Ishikawa (cell line): ENCODE results near the gene TTC39A.

Source experiments
- CEBPB ChIP-seq: IDR thresholded peaks from 2 replicates; pipeline ENCODE4 v1.6.1; 2012
- CREB1 ChIP-seq: IDR thresholded peaks from 2 replicates; pipeline ENCODE4 v1.6.1; 2012; ENCODE audit warnings: low read depth
- EGR1 ChIP-seq: IDR thresholded peaks from 2 replicates; pipeline ENCODE4 v1.6.1; 2012
- EP300 ChIP-seq: IDR thresholded peaks from 2 replicates; pipeline ENCODE4 v1.6.1; 2012; ENCODE audit warnings: borderline replicate concordance
- FOXM1 ChIP-seq: IDR thresholded peaks from 2 replicates; pipeline ENCODE4 v1.6.1; 2012; ENCODE audit warnings: low read depth, borderline replicate concordance
- NFIC ChIP-seq: IDR thresholded peaks from 2 replicates; pipeline ENCODE4 v1.6.1; 2012
- RAD21 ChIP-seq: IDR thresholded peaks from 2 replicates; pipeline ENCODE4 v1.6.1; 2012; ENCODE audit warnings: low read depth
- TAF1 ChIP-seq: IDR thresholded peaks from 2 replicates; pipeline ENCODE4 v1.6.1; 2012; ENCODE audit warnings: low read depth, mild to moderate bottlenecking
- TCF12 ChIP-seq: IDR thresholded peaks from 2 replicates; pipeline ENCODE4 v1.6.1; 2012; ENCODE audit warnings: low read depth
- TEAD4 ChIP-seq: IDR thresholded peaks from 2 replicates; pipeline ENCODE4 v1.6.1; 2012
- YY1 ChIP-seq: IDR thresholded peaks from 2 replicates; pipeline ENCODE4 v1.6.1; 2012; ENCODE audit warnings: low read depth
- ZBTB7A ChIP-seq: IDR thresholded peaks from 2 replicates; pipeline ENCODE4 v1.6.1; 2012; ENCODE audit warnings: low read depth
- TF ChIP-seq, protein P1 (sequence below): IDR thresholded peaks from 2 replicates; pipeline ENCODE4 v1.6.1; 2012; ENCODE audit warnings: low read depth, mild to moderate bottlenecking
- TF ChIP-seq, protein P2 (sequence below): IDR thresholded peaks from 2 replicates; pipeline ENCODE4 v1.6.1; 2012
- TF ChIP-seq, protein P3 (sequence below): IDR thresholded peaks from 2 replicates; pipeline ENCODE4 v1.6.1; 2012

The TTC39A gene

DNA sequence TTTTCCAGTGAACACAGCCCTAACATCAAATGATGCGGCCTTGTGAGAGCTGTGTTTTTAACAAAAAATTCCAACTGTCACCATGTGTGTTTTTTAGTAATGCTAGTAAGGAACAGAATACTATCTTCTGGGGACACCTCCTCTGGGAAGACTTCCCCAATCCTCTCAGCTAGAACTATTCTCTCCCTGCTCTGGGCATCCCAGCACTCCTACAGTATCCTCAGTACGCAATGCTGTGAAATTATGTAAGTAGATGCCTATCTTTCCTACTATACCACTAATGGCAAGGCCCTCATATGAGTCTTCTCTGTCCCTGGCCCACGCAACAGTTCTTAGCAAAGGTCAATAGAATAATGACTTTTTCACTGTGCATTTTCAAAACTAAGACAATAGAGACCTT is 19.5 kb upstream of the TTC39A start:
- no peak for TF ChIP-seq EGR1
- no peak for TF ChIP-seq EP300
- TF ChIP-seq YY1 = no peak
- no peak for TF ChIP-seq FOXM1
- TF ChIP-seq RAD21 = no peak
- TF ChIP-seq CREB1 = no peak
- TF ChIP-seq, protein P1, sequence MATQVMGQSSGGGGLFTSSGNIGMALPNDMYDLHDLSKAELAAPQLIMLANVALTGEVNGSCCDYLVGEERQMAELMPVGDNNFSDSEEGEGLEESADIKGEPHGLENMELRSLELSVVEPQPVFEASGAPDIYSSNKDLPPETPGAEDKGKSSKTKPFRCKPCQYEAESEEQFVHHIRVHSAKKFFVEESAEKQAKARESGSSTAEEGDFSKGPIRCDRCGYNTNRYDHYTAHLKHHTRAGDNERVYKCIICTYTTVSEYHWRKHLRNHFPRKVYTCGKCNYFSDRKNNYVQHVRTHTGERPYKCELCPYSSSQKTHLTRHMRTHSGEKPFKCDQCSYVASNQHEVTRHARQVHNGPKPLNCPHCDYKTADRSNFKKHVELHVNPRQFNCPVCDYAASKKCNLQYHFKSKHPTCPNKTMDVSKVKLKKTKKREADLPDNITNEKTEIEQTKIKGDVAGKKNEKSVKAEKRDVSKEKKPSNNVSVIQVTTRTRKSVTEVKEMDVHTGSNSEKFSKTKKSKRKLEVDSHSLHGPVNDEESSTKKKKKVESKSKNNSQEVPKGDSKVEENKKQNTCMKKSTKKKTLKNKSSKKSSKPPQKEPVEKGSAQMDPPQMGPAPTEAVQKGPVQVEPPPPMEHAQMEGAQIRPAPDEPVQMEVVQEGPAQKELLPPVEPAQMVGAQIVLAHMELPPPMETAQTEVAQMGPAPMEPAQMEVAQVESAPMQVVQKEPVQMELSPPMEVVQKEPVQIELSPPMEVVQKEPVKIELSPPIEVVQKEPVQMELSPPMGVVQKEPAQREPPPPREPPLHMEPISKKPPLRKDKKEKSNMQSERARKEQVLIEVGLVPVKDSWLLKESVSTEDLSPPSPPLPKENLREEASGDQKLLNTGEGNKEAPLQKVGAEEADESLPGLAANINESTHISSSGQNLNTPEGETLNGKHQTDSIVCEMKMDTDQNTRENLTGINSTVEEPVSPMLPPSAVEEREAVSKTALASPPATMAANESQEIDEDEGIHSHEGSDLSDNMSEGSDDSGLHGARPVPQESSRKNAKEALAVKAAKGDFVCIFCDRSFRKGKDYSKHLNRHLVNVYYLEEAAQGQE = no peak
- TF ChIP-seq TAF1 = no peak
- TF ChIP-seq ZBTB7A = no peak

DNA sequence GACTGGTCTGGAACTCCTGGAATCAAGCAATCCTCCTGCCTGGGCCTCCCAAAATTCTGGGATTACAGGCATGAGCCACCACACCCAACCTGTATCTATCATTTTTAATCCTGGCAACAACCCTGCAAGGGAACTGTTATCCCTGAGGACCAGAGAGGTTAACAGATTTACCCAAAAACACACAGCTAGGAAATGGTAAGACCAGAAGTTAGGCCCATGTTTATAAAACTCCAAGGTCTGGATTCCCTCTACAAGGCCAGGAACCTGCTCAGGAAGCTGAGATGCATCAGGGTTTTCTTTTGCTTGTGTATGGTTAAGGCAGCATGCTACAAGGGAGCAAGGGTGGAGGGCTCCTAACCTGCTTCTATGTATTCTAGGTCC is 17.8 kb upstream of the TTC39A start:
- TF ChIP-seq TEAD4 = no peak
- TF ChIP-seq, protein P2, sequence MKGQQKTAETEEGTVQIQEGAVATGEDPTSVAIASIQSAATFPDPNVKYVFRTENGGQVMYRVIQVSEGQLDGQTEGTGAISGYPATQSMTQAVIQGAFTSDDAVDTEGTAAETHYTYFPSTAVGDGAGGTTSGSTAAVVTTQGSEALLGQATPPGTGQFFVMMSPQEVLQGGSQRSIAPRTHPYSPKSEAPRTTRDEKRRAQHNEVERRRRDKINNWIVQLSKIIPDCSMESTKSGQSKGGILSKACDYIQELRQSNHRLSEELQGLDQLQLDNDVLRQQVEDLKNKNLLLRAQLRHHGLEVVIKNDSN = no peak
- TF ChIP-seq, protein P1 = no peak
- TF ChIP-seq CEBPB = no peak
- TF ChIP-seq FOXM1 = no peak
- no peak for TF ChIP-seq TCF12
- TF ChIP-seq RAD21 = no peak
- no peak for TF ChIP-seq EGR1
- no peak for TF ChIP-seq NFIC
- no peak for TF ChIP-seq CREB1
- TF ChIP-seq EP300 = no peak
- no peak for TF ChIP-seq YY1
- TF ChIP-seq, protein P3, sequence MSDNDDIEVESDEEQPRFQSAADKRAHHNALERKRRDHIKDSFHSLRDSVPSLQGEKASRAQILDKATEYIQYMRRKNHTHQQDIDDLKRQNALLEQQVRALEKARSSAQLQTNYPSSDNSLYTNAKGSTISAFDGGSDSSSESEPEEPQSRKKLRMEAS = no peak
- no peak for TF ChIP-seq ZBTB7A
- no peak for TF ChIP-seq TAF1

DNA sequence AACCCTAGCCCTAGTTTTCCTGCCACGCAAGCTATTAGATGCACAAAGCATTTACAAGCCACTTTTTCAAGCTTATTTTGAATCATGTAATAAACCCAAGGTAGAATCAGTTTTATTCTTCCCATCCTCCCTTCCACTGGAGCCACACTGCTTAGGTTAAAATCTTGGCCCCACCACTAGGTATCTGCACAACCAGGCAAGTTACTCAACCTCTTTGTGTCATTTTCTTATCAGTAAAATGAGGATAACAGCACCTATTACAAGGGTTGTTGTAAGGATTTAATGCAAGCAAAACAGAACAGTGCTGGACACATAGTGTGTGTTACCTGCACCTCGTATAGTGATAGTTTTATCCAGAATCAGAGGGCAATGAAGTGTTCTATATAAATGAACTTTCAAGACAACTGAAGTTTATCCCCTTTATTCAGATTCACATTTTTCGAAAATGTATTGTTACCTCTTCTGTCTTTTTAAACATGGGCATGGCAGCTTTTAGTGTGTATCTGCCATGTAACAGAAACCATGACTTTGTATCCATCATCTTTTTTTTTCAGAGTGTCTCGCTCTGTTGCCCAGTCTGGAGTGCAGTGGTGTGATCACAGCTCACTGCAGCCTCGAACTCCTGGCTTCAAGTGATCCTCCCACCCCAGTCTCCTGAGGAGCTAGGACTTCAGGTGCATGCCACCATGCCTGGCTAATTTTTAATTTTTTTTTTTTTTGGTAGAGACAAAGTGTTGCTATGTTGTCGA is 17.2 kb upstream of the TTC39A start:
- TF ChIP-seq TAF1 = no peak
- no peak for TF ChIP-seq NFIC
- TF ChIP-seq EGR1 = no peak
- no peak for TF ChIP-seq CEBPB
- TF ChIP-seq, protein P2 = no peak
- TF ChIP-seq RAD21 = no peak
- no peak for TF ChIP-seq TEAD4
- no peak for TF ChIP-seq YY1
- TF ChIP-seq, protein P3 = no peak
- no peak for TF ChIP-seq CREB1

DNA sequence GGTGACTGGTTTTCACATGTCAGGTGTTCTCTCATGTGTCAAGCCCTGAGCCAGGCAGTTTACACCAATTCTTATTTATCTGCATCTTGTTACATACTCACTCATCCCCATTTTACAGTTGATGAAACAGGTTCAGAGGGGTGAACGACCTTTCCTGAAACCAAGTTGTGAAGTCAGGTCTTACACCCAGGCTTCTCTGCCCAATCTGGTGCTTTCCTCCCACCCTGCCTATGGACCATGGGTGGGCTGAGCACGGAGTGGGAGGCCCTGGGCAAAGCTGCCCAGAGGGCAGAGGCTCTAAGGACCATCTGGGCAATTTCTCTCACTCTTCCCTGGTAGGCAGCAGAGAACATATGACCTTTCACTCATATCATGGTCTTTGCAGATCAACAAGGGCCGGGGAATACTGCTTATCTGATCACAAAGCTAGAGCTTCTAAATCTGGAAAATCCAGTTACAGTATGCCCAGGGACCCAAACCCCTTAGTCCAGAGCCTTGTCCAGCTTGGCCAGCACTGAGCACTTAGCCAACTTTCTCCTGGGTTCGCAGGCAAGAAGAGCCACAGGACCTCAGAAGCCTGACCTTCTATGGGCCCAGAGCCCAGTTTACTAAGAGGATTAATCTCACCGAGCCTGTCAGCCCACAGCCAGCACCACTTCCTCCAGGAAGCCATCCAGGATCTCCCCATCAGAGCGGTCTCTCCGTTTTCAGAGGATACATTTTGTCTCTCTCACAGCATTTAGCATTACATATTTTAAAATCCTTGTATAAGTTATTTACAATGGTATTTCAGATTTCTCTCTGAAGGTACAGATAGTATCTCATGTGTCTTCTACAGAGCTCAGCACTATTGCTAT is 16.0 kb upstream of the TTC39A start:
- TF ChIP-seq YY1 = no peak
- no peak for TF ChIP-seq EP300
- no peak for TF ChIP-seq TCF12
- TF ChIP-seq, protein P3 = no peak
- no peak for TF ChIP-seq ZBTB7A
- TF ChIP-seq, protein P1 = no peak
- no peak for TF ChIP-seq EGR1
- TF ChIP-seq RAD21 = no peak
- TF ChIP-seq CREB1 = no peak
- TF ChIP-seq NFIC = no peak
- TF ChIP-seq, protein P2 = no peak
- TF ChIP-seq TEAD4 = no peak
- no peak for TF ChIP-seq TAF1
- no peak for TF ChIP-seq CEBPB
- TF ChIP-seq FOXM1 = no peak
